ENCODE data around the gene MAP7. TPM values are rescaled to one million over a fixed set of nuclear protein-coding genes. Genes with fewer than 3 reads are reported as not detected.

The MAP7 gene
- total RNA-seq, 2 donors from 2014 or later, result 5.1 to 6.9 TPM

DNA sequence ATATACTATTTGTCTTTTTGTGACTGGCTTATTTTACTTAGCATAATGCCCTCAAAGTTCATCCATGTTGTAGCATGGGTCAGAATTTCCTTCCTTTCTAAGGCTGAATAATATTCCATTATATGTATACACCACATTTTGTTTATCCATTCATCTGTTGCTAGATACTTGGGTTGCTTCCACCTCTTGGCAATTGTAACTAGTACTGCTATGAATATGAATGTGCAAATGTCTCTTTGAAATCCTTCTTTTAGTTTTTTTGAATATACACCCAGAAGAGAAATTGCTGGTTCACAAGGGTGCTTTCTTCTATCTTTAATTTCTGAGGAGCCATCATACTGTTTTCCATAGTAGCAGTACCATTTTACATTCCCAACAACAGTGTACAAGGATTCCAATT lies 21.3 kb upstream of the MAP7 start:
- TF ChIP-seq, protein P1, sequence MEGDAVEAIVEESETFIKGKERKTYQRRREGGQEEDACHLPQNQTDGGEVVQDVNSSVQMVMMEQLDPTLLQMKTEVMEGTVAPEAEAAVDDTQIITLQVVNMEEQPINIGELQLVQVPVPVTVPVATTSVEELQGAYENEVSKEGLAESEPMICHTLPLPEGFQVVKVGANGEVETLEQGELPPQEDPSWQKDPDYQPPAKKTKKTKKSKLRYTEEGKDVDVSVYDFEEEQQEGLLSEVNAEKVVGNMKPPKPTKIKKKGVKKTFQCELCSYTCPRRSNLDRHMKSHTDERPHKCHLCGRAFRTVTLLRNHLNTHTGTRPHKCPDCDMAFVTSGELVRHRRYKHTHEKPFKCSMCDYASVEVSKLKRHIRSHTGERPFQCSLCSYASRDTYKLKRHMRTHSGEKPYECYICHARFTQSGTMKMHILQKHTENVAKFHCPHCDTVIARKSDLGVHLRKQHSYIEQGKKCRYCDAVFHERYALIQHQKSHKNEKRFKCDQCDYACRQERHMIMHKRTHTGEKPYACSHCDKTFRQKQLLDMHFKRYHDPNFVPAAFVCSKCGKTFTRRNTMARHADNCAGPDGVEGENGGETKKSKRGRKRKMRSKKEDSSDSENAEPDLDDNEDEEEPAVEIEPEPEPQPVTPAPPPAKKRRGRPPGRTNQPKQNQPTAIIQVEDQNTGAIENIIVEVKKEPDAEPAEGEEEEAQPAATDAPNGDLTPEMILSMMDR (IDR thresholded peaks at IDR 0.05), result no peak
- no peak overlapping the region for H3K27ac ChIP-seq
- ATAC-seq (ENCODE audit: insufficient number of reproducible peaks, low FRiP score, low read depth), result no peak

DNA sequence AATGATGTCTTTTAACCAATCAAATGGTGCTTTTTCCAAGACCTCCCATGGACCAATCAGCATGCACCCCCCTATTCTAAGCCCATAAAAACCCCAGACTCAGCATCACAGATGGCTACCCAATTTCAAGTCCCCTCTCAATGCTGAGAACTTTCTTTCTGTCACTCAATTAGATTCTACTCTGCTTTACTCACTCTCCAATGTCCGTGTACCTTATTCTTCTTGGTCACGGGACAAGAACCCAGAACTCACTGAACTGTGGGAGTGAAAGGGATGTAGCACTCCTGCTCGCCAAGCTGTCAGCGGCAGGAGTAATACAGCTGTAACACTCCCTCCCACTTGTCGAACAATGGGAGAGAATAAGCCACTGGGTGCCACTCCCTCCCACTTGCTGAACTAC lies 20.8 kb upstream of the MAP7 start:
- H3K27ac ChIP-seq, result no peak overlapping the region
- ATAC-seq (ENCODE audit: insufficient number of reproducible peaks, low FRiP score, low read depth) (no peak), DNase-seq (ENCODE audit: low spot score) (no peak)
- TF ChIP-seq, protein P1 (IDR thresholded peaks at IDR 0.05), result no peak
- H3K9me3 ChIP-seq, result no peaks in the 10 kb centered on the region
- no peaks in the 10 kb centered on the region for H3K4me1 ChIP-seq (ENCODE audit: control insufficient read depth in 1 of 2, low read depth in 2 of 2)
- H3K27me3 ChIP-seq (replicated peaks; ENCODE audit: insufficient read depth), result no peaks in the 10 kb centered on the region
- H3K36me3 ChIP-seq, result peaks cover 23% of the 10 kb centered on the region
- H3K4me3 ChIP-seq, result no peak overlapping the region

More for the DNA sequence above, 21.3 kb upstream of the MAP7 start:
- no peaks in the 10 kb centered on the region for H3K27me3 ChIP-seq (replicated peaks; ENCODE audit: insufficient read depth)
- H3K4me1 ChIP-seq (ENCODE audit: control insufficient read depth in 1 of 2, low read depth in 2 of 2), result no peaks in the 10 kb centered on the region
- DNase-seq (ENCODE audit: low spot score), result no peak
- H3K36me3 ChIP-seq, result peaks cover 28% of the 10 kb centered on the region
- H3K4me3 ChIP-seq, result no peak overlapping the region
- H3K9me3 ChIP-seq, result no peaks in the 10 kb centered on the region

DNA sequence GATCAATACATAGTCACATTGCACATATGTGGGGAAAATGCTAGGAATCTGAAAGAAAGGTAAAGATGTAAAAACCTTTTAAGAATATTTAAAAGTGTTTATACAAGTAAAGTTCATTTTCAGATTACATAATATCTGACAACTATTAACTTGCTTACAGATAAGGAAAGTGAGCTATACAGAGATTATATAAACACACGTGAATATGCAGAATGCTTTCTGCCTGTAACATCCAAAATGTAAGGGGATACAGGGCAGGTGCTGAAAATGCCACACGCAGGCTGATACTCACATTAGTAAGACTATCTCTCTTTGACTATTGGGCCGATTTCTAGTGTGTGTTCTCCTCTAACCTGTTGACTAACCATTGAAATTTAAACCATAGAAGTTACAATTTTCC lies 17.9 kb upstream of the MAP7 start:
- TF ChIP-seq, protein P1 (IDR thresholded peaks at IDR 0.05), result no peak
- Histone ChIP-seq H3K36me3 (peaks cover 14% of the 10 kb centered on the region), H3K4me3 (no peak overlapping the region), H3K27me3 (replicated peaks; ENCODE audit: insufficient read depth) (no peaks in the 10 kb centered on the region), H3K9me3 (no peaks in the 10 kb centered on the region), H3K4me1 (ENCODE audit: control insufficient read depth in 1 of 2, low read depth in 2 of 2) (peaks cover 10 to 18% of the 10 kb centered on the region in 2 donors), H3K27ac (no peak overlapping the region)
- DNase-seq (ENCODE audit: low spot score) (no peak), ATAC-seq (ENCODE audit: insufficient number of reproducible peaks, low FRiP score, low read depth) (no peak)

DNA sequence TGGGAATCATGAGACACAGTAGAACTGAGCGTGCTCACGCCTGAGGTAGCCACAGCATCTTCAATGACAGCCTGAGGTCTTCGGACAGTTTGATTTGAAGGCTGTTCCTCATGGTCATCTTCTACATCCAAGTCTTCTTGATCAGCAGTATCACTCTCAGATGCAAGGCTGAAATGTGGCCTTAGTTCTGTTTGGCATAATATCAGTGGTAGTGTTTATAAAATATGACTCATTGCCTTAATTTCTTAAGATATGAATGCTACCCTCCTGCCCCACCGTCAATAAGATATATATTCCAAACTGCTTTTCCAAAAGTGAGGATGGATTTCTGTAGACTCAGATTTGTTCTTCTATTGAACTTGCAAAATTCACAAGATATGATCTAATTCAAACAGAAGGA lies 17.5 kb upstream of the MAP7 start:
- Histone ChIP-seq H3K4me3 (no peak overlapping the region), H3K27me3 (replicated peaks; ENCODE audit: insufficient read depth) (no peaks in the 10 kb centered on the region), H3K4me1 (ENCODE audit: control insufficient read depth in 1 of 2, low read depth in 2 of 2) (peaks cover 14 to 23% of the 10 kb centered on the region in 2 donors), H3K27ac (no peak overlapping the region), H3K36me3 (peaks cover 9% of the 10 kb centered on the region), H3K9me3 (no peaks in the 10 kb centered on the region)
- TF ChIP-seq, protein P1 (IDR thresholded peaks at IDR 0.05), result no peak
- no peak for DNase-seq (ENCODE audit: low spot score)
- ATAC-seq (ENCODE audit: insufficient number of reproducible peaks, low FRiP score, low read depth), result no peak

DNA sequence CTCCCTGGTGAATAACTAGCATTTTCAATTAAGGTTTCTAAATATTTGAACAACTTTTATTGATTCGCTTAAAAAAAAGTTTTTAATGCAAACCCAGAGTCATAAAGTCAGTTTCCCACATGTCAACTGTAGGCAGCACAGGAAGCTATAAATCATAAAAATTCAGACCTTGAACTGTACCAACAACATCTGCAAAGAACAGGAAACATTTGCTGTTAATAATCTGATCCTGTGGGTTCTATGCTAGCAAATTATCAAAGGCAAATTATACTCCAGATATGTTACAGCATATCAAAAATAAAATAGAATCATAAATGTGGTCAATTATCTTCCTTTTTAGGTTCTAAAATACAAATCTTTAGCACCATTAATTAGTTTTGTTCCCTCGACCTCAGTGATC lies 16.6 kb upstream of the MAP7 start:
- peaks cover 8% of the 10 kb centered on the region for H3K36me3 ChIP-seq
- H3K27me3 ChIP-seq (replicated peaks; ENCODE audit: insufficient read depth), result no peaks in the 10 kb centered on the region
- H3K4me1 ChIP-seq (ENCODE audit: control insufficient read depth in 1 of 2, low read depth in 2 of 2), result peaks cover 20 to 30% of the 10 kb centered on the region in 2 donors
- no peak overlapping the region for H3K4me3 ChIP-seq
- ATAC-seq (ENCODE audit: insufficient number of reproducible peaks, low FRiP score, low read depth) (no peak), DNase-seq (ENCODE audit: low spot score) (no peak)
- TF ChIP-seq, protein P1 (IDR thresholded peaks at IDR 0.05), result no peak
- no peak overlapping the region for H3K27ac ChIP-seq
- no peaks in the 10 kb centered on the region for H3K9me3 ChIP-seq

Measured in thoracic aorta (tissue), 2 donors.